Right lobe of liver (tissue), 4 donors: ENCODE data around the gene FAM89B.

Experiments
- CTCF ChIP-seq, 4 donors: fragments of 200-600 bp in 3 of 4; fragments of 450-650 bp in 1 of 4; IDR thresholded peaks; one replicate each; pipeline versions ENCODE4 v1.5.1 to v1.8.0; 2016 to 2022; ENCODE audit warnings: antibody characterized with exemption in 4 of 4, mild to moderate bottlenecking in 2 of 4
- POLR2A ChIP-seq: fragments of 450-650 bp; IDR thresholded peaks from one replicate; pipeline ENCODE4 v1.6.1; 2017; ENCODE audit warnings: antibody characterized with exemption, mild to moderate bottlenecking
- donor health status: DM: no; HTN: no; CAD: no.
- donor health status: DM: no; HTN: no; CAD: no.
- donor health status: DM: no; HTN: yes; CAD: no.

- TF ChIP-seq CTCF (IDR thresholded peaks at IDR 0.05), result no peak
- TF ChIP-seq POLR2A, result no peak
Observed at GRCh38 chr11:65571420-65571819, 918 bp upstream of the FAM89B start.
